HG03135 (cell line): Measurements from ENCODE around the gene ZNF8.
"Not testable (repeated sequence)": the region's sequence is repeated elsewhere in the genome, so short reads cannot be mapped to it uniquely, and the experiment has no call there.

Experiments used
- ATAC-seq: cut with Tn5 transposase; IDR thresholded peaks from one replicate; pipeline ENCODE4 v1.9.1; 2021; ENCODE audit warnings: mild to moderate bottlenecking, moderate library complexity; ENCODE audit not compliant: unreplicated experiment

ZNF8 gene

GRCh38 chr19:58278541-58279041 is at the start of gene ZNF8:
ZNF8 (plus strand) TSS chr19:58278955; CDS start chr19:58279082, 127 bp downstream.
- peak; percentile 92 for ATAC-seq

GRCh38 chr19:58229255-58229639 is 49.5 kb upstream of the ZNF8 start:
- no peak for ATAC-seq

GRCh38 chr19:58237324-58237723 is 41.4 kb upstream of the ZNF8 start:
- ATAC-seq = no peak

GRCh38 chr19:58243351-58243750 is 35.4 kb upstream of the ZNF8 start:
- ATAC-seq = no peak

- no peak for ATAC-seq
These were observed 29.9 kb upstream of the ZNF8 start for GRCh38 chr19:58248886-58249285.

- ATAC-seq = no peak
These were observed 26.6 kb upstream of the ZNF8 start for GRCh38 chr19:58252102-58252685.

- not testable (repeated sequence) for ATAC-seq
These were observed 20.5 kb upstream of the ZNF8 start for GRCh38 chr19:58258259-58258658.

- ATAC-seq = no peak
These were observed 17.2 kb upstream of the ZNF8 start for GRCh38 chr19:58261600-58261967.

- no peak for ATAC-seq
These were observed 16.5 kb upstream of the ZNF8 start for GRCh38 chr19:58261968-58262921.

- no peak for ATAC-seq
These were observed 15.8 kb upstream of the ZNF8 start for GRCh38 chr19:58262922-58263296.

GRCh38 chr19:58265100-58265499 is 13.7 kb upstream of the ZNF8 start:
- no peak for ATAC-seq

- ATAC-seq = no peak
These were observed 10.4 kb upstream of the ZNF8 start for GRCh38 chr19:58268344-58268743.

GRCh38 chr19:58274771-58275201 is 4.0 kb upstream of the ZNF8 start:
- no peak for ATAC-seq

GRCh38 chr19:58275564-58275963 is 3.2 kb upstream of the ZNF8 start:
- ATAC-seq = no peak

- no peak for ATAC-seq
These were observed 1.6 kb upstream of the ZNF8 start for GRCh38 chr19:58277197-58277596.

GRCh38 chr19:58277748-58278540 is 811 bp upstream of the ZNF8 start:
- ATAC-seq = peak; percentile 14

GRCh38 chr19:58279042-58279924 is 528 bp downstream of the ZNF8 start:
- ATAC-seq = peak; percentile 33

- no peak for ATAC-seq
These were observed 1.2 kb downstream of the ZNF8 start for GRCh38 chr19:58279925-58280316.

- no peak for ATAC-seq
These were observed 5.4 kb downstream of the ZNF8 start for GRCh38 chr19:58284199-58284598.

- ATAC-seq = no peak
These were observed 13.2 kb downstream of the ZNF8 start for GRCh38 chr19:58291943-58292342.
